ENCODE data around the gene RIT2.

GRCh38 chr18:42959528-42959927 lies 156.0 kb downstream of the RIT2 start:
- TF ChIP-seq CHD2 (IDR thresholded peaks at IDR 0.05; ENCODE audit: low read length, partially characterized antibody) = no peak
- TF ChIP-seq CTCF (IDR thresholded peaks at IDR 0.05) = no peak
- TF ChIP-seq TEAD4 (IDR thresholded peaks at IDR 0.05; ENCODE audit: borderline replicate concordance, insufficient read depth) = no peak
- TF ChIP-seq ZBTB33 (IDR thresholded peaks at IDR 0.05; ENCODE audit: borderline replicate concordance, low read depth) = no peak
- TF ChIP-seq TAF1 (IDR thresholded peaks at IDR 0.05; ENCODE audit: borderline replicate concordance, low read depth, low read length) = no peak
